Cardiac fibroblast (primary cell): ENCODE data around the gene REEP6.

Experiments
- DNase-seq, 2 donors: peaks; one replicate each; pipeline versions ENCODE4 v3.0.0 to v3.0.0-alpha.2; 2010; ENCODE audit warnings: low read depth in 2 of 2
- H3K4me3 ChIP-seq, 2 donors: replicated peaks in 1 of 2; 1 replicate in 1 of 2; 2 replicates in 1 of 2; pipeline ENCODE4 v1.5.1; 2011; ENCODE audit warnings: low read depth in 2 of 2, low read length in 2 of 2, mild to moderate bottlenecking in 2 of 2, moderate library complexity in 1 of 2
- TF ChIP-seq, protein P1 (sequence below): IDR thresholded peaks from one replicate; pipeline ENCODE4 v1.5.1; 2011; ENCODE audit warnings: low read depth, mild to moderate bottlenecking, low read length, inconsistent platforms

The REEP6 gene

DNA sequence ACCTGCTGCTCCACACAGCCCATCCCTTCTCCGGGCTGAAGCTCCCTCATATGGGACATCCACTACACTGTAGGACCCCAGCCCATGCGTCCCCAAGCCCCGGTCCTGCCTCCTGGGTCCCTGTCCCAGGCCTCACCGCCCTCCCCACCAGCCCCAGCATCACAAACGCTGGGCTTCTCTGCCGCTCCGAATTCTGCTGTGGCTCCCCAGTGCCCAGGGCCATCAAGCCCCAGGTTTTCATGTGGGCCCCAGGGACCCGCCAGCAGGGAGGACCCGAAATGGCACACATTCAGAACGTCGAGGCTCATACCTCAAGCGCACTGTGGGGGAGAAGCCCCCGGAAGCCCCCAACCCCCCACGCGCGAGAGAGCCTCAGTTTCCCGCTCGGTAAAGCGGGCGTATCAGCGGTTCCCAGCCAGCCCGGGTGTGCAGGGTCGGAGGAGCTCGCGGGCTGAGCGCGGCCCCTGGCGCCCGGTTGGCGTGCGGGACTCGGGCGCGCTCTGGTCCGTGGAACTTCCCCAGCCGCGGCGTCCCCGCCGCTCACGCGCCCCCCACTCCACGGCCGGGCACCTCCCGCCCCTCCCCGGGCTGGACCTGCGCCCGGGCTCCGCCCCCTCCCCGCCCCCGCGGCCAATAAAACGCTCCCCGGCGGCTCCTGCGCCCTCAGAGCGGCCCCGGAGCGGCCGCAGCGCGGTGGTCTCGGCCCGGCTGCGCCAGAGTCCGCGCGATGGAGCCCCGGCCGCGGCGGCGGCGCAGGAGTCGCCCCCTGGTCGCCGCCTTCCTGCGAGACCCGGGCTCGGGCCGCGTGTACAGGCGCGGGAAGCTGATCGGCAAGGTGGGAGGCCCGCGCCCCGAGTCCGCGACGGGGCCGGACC, 32.7 kb downstream of the REEP6 start, which contains the start of gene PLK5:
Gene PLK5, plus strand, starts transcription at position 666 of the 875 bp plus-strand sequence. CDS start 2,920 bp downstream, outside the sequence.
- no peak for DNase-seq
- H3K4me3 ChIP-seq: no peak within 1 kb of the TSS
- TF ChIP-seq, protein P1, sequence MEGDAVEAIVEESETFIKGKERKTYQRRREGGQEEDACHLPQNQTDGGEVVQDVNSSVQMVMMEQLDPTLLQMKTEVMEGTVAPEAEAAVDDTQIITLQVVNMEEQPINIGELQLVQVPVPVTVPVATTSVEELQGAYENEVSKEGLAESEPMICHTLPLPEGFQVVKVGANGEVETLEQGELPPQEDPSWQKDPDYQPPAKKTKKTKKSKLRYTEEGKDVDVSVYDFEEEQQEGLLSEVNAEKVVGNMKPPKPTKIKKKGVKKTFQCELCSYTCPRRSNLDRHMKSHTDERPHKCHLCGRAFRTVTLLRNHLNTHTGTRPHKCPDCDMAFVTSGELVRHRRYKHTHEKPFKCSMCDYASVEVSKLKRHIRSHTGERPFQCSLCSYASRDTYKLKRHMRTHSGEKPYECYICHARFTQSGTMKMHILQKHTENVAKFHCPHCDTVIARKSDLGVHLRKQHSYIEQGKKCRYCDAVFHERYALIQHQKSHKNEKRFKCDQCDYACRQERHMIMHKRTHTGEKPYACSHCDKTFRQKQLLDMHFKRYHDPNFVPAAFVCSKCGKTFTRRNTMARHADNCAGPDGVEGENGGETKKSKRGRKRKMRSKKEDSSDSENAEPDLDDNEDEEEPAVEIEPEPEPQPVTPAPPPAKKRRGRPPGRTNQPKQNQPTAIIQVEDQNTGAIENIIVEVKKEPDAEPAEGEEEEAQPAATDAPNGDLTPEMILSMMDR: no peak

DNA sequence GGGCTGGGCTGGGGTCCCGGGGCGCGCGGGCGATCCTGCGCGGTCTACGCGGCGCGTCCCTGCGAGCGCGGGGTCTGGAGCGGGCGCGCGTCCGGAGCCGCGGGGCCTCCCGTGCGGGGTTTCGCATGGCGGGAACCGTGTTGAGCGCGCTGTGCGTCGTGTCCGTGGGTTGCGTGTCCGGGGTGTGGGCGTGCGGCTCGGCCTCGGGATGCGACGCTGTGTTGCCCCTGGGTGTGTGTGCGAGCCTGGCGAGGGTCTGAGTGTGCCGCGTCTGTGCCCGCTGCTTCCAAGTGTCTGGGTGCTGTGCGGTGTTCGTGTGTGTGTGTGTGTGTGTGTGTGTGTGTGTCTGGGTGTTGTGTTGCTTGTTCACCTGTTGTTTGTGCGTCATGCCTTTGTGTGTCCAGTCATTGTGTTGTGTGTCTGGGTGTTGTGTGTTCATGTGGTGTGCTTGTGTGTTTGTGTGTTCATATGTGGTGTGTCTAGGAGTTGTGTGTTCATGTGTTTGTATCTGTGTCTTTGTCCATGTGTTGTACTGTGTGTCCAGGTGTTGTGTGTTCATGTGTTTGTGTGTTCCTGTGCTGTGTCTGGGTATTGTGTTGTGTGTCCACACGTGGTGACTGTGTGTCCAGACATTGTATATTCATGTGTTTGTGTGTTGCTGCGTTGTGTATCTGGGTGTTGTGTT, 33.4 kb downstream of the REEP6 start:
- TF ChIP-seq, protein P1: no peak
- no peak overlapping the region for H3K4me3 ChIP-seq
- no peak for DNase-seq

DNA sequence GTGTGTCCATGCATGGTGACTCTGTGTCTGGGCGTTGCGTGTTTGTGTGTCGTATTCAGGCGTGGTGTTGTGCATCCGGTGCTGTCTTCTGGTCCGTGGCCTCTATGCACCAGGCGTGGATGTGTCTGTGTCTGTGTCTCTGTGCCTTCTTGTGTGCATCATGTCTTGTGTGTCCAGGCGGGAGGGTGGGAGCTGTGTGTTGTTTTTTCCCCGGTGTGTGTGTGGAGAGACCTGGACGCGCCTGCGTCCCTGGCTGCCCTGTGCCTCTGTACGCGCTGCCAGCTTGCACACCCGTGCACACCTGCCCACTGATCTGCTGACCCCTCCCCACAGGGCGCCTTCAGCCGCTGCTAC, 34.0 kb downstream of the REEP6 start:
- no peak for DNase-seq
- TF ChIP-seq, protein P1: no peak
- H3K4me3 ChIP-seq: no peak overlapping the region

DNA sequence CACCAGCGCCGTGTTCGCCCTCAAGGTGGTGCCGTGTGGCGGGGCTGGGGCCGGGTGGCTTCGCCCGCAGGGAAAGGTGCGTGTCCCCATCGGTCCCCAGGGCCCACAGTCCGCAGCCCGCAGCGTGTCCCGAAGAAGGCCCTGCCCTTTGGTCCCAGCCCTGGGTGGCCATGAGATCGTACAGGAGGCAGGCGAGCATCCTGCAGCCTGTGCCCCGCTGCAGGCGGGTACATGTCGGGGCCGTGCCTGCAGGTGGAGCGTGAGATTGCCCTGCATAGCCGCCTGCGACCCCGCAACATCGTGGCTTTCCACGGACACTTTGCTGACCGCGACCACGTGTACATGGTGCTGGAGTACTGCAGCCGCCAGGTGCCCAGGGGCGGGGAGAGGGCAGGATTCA, 34.4 kb downstream of the REEP6 start:
- TF ChIP-seq, protein P1: no peak

DNA sequence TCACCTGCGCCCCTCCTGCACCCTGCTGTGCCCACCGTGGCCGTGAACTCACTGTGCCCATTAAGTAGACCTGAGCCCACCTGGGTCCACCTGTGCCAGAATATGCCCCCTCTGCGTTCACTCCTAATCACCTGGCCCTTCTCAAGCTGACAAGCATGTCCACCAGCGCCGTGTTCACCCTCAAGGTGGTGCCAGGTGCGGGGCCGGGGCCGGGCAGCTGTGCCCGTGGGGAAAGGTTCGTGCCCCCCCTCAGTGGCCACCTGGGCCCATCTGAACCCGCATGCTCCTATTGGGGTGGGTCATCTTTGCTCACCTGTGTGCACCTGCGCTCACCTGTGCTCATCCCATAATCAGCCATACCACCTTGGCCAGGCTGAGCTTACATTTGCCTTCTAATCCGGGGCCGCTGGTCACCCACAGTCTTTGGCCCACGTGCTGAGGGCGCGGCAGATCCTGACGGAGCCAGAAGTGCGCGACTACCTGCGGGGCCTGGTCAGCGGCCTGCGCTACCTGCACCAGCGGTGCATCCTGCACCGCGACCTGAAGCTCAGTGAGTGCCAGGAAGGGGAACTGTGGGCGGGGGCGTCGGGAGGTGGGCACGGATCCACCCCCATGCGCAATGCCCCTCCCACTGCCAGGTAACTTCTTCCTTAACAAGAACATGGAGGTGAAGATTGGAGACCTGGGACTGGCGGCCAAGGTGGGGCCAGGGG, 35.2 kb downstream of the REEP6 start:
- DNase-seq: no peak
- H3K4me3 ChIP-seq: no peak overlapping the region
- TF ChIP-seq, protein P1: no peak

More for the DNA sequence above, 34.4 kb downstream of the REEP6 start:
- DNase-seq: no peak
- no peak overlapping the region for H3K4me3 ChIP-seq

DNA sequence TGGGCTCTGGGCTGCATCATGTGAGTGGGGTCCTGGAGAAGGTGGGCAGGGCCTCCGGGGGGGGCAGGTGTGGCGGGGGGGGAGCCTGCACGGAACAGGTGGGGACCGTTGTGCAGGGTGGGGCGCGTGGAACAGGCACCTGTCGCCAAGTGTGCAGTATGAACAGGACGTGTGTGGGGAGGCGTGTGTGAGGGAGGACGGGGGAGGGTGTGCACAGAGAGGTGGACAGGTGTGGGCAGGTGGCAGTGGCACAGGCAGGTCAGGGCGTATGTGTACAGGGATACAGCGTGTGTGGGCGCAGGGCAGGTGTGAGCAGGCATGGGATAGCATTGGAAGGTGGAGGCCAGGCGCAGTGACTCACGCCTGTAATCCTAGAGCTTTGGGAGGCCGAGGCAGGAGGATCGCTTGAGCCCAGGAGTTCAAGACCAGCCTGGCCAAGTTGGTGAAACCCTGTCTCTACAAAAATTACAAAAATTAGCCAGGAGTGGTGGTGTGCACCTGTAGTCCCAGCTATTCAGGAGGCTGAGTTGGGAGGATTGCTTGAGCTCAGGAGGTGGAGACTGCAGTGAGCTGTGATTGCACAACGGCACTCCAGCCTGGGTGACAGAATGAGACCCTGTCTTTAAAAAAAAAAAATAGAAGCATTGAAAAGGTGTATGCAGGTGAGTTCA, 36.1 kb downstream of the REEP6 start:
- TF ChIP-seq, protein P1: no peak
- no peak for DNase-seq
- no peak overlapping the region for H3K4me3 ChIP-seq
